Vagina (tissue), 2 donors: ENCODE data around the gene KLK2.

ENCODE experiments used
- POLR2A ChIP-seq, 2 donors: fragments of 450-650 bp; IDR thresholded peaks; one replicate each; pipeline ENCODE4 v1.6.1; 2017; ENCODE audit warnings: antibody characterized with exemption in 2 of 2, mild to moderate bottlenecking in 2 of 2, moderate library complexity in 2 of 2
- POLR2AphosphoS5 ChIP-seq, 2 donors: sonication (generic); formaldehyde crosslinking; IDR thresholded peaks; one replicate each; pipeline ENCODE4 v1.9.0; 2017; ENCODE audit warnings: antibody characterized with exemption in 2 of 2, mild to moderate bottlenecking in 2 of 2, low read depth in 1 of 2; ENCODE audit not compliant: insufficient read depth in 1 of 2
- TF ChIP-seq, protein P1 (sequence below), 3 experiments: fragments of 450-650 bp in 2 of 3; fragments of 200-600 bp in 1 of 3; sonication (generic) in 1 of 3; IDR thresholded peaks; one replicate each; pipeline ENCODE4 v1.5.1; 2017 to 2019; ENCODE audit warnings: antibody characterized with exemption in 3 of 3, mild to moderate bottlenecking in 2 of 3, moderate library complexity in 2 of 3

GRCh38 chr19:50836543-50837195, 36.6 kb upstream of the KLK2 start:
- TF ChIP-seq POLR2AphosphoS5 (IDR thresholded peaks at IDR 0.05; ENCODE audit: insufficient read depth in 1 of 2, low read depth in 1 of 2) (no peak), POLR2A (IDR thresholded peaks at IDR 0.05) (no peak)
- TF ChIP-seq, protein P1, sequence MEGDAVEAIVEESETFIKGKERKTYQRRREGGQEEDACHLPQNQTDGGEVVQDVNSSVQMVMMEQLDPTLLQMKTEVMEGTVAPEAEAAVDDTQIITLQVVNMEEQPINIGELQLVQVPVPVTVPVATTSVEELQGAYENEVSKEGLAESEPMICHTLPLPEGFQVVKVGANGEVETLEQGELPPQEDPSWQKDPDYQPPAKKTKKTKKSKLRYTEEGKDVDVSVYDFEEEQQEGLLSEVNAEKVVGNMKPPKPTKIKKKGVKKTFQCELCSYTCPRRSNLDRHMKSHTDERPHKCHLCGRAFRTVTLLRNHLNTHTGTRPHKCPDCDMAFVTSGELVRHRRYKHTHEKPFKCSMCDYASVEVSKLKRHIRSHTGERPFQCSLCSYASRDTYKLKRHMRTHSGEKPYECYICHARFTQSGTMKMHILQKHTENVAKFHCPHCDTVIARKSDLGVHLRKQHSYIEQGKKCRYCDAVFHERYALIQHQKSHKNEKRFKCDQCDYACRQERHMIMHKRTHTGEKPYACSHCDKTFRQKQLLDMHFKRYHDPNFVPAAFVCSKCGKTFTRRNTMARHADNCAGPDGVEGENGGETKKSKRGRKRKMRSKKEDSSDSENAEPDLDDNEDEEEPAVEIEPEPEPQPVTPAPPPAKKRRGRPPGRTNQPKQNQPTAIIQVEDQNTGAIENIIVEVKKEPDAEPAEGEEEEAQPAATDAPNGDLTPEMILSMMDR (IDR thresholded peaks at IDR 0.05): no peak
